HFF-Myc (cell line): ENCODE results near the gene RTF1.

Source experiments
- DNase-seq: peaks from one replicate; pipeline ENCODE4 v3.0.0-alpha.2; 2011; ENCODE audit warnings: low read depth; ENCODE audit errors: extremely low read depth
- H3K4me3 ChIP-seq: replicated peaks from 2 replicates; pipeline ENCODE4 v1.5.1; 2011; ENCODE audit warnings: low read depth, mild to moderate bottlenecking, control low read depth, low read length
- CTCF ChIP-seq: IDR thresholded peaks from 2 replicates; pipeline ENCODE4 v1.5.1; 2012; ENCODE audit warnings: mild to moderate bottlenecking, low read depth, low read length, control low read depth; ENCODE audit errors: missing control alignments

The RTF1 gene

GRCh38 chr15:41501191-41501917 is 84.5 kb downstream of the RTF1 start:
- DNase-seq: no peak
- no peak overlapping the region for H3K4me3 ChIP-seq
- no peak for TF ChIP-seq CTCF

GRCh38 chr15:41501931-41502794 is 85.3 kb downstream of the RTF1 start:
- TF ChIP-seq CTCF: no peak
- no peak overlapping the region for H3K4me3 ChIP-seq
- no peak for DNase-seq

GRCh38 chr15:41502795-41503668 is 86.1 kb downstream of the RTF1 start:
- DNase-seq: no peak

GRCh38 chr15:41503669-41504010 is 86.7 kb downstream of the RTF1 start:
- H3K4me3 ChIP-seq: no peak overlapping the region
- no peak for DNase-seq
- no peak for TF ChIP-seq CTCF

More at GRCh38 chr15:41502795-41503668, 86.1 kb downstream of the RTF1 start:
- no peak for TF ChIP-seq CTCF
- no peak overlapping the region for H3K4me3 ChIP-seq

GRCh38 chr15:41504751-41505492 is 88.0 kb downstream of the RTF1 start:
- no peak overlapping the region for H3K4me3 ChIP-seq
- no peak for TF ChIP-seq CTCF
- DNase-seq: no peak

GRCh38 chr15:41505776-41506175 is 88.9 kb downstream of the RTF1 start:
- no peak for DNase-seq
- H3K4me3 ChIP-seq: no peak overlapping the region
- no peak for TF ChIP-seq CTCF
